ENCODE measurements around the gene OR2A12.

The OR2A12 gene

DNA sequence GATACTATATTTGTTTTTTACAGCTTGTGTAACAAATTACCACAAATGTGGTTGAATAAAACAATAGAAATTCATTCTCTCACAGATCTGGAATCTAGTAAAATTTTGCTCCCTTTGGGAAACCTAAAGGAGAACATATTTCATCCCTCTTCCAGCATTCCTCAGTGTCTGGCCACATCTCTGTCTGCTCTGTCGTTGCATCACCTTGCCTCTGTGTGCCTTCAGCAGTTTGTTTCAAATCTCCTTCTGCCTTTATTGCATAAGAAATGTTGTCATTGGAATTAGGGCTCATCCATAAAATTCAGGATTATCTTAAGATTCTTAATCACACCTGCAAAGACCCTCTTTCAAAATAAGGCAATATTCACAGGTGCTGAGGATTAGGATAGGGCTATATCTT, 51.4 kb downstream of the OR2A12 start:
- H3K27ac ChIP-seq: no peak overlapping the region
- TF ChIP-seq ZFX (IDR thresholded peaks at IDR 0.05; ENCODE audit: borderline replicate concordance): no peak
- TF ChIP-seq, protein P1, sequence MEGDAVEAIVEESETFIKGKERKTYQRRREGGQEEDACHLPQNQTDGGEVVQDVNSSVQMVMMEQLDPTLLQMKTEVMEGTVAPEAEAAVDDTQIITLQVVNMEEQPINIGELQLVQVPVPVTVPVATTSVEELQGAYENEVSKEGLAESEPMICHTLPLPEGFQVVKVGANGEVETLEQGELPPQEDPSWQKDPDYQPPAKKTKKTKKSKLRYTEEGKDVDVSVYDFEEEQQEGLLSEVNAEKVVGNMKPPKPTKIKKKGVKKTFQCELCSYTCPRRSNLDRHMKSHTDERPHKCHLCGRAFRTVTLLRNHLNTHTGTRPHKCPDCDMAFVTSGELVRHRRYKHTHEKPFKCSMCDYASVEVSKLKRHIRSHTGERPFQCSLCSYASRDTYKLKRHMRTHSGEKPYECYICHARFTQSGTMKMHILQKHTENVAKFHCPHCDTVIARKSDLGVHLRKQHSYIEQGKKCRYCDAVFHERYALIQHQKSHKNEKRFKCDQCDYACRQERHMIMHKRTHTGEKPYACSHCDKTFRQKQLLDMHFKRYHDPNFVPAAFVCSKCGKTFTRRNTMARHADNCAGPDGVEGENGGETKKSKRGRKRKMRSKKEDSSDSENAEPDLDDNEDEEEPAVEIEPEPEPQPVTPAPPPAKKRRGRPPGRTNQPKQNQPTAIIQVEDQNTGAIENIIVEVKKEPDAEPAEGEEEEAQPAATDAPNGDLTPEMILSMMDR (IDR thresholded peaks at IDR 0.05): no peak

DNA sequence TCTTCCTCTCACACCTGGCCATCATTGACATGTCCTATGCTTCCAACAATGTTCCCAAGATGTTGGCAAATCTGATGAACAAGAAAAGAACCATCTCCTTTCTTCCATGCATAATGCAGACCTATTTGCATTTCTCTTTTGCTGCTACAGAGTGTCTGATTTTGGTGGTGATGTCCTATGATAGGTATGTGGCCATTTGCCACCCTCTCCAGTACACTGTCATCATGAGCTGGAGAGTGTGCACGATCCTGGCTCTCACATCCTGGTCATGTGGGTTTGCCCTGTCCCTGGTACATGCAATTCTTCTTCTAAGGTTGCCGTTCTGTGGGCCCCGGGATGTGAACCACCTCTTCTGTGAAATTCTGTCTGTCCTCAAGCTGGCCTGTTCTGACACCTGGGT, 56.1 kb downstream of the OR2A12 start:
- no peak for TF ChIP-seq ZFX (IDR thresholded peaks at IDR 0.05; ENCODE audit: borderline replicate concordance)
- TF ChIP-seq, protein P1 (IDR thresholded peaks at IDR 0.05): no peak

DNA sequence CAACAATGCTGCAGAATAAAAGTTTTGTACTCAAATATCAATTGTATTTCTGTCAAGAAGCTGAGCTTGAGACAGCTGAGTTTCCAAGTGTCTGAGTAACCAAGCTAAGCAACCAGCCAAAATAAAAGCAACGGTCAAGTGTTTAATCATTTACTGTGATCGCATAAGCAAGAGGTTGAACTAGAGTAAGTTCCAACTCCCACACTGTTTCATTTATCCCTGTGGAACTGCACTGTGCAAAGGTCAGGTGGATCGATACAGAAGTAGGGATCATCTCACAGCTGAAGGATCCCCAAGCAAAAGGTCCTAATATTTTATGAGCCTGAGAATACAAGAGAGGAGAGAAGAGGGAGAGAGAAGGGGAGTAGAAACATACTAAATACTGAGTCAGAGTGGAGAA, 58.3 kb downstream of the OR2A12 start:
- TF ChIP-seq, protein P1 (IDR thresholded peaks at IDR 0.05): no peak
- no peak overlapping the region for H3K27ac ChIP-seq

More for the DNA sequence above, 56.1 kb downstream of the OR2A12 start:
- no peak overlapping the region for H3K27ac ChIP-seq

DNA sequence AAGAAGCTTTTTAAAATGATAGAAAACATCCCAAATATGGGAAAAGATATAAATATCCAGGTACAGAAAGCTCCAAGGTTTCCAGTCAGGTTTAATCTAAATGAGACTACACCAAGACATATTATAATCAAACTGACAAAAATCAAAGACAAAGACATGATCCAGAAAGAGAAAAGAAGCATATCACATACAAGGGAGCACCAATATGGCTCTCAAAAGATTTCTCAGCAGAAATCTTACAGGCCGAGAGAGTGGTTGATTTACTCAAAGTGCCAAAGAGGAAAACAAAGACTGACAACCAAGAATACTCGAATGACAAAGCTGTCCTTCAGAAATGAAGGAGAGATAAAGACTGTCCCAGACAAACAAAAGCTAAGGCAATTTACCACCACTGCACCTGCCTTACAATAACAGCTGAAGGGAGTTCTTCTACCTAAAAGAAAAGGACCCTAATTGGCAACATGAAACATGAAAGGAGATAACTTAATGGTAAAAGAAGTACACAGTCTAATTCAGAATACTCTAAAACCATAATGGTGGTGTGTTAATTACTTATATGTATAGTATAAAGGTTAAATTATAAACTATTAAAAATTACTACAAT, 62.2 kb downstream of the OR2A12 start:
- H3K27ac ChIP-seq: no peak overlapping the region
- TF ChIP-seq, protein P1 (IDR thresholded peaks at IDR 0.05): no peak
- no peak for TF ChIP-seq ZFX (IDR thresholded peaks at IDR 0.05; ENCODE audit: borderline replicate concordance)
